CD4-positive, alpha-beta T cell (primary cell): ENCODE measurements around the gene IQCE. TPM values are rescaled to one million over a fixed set of nuclear protein-coding genes. Genes with fewer than 3 reads are reported as not detected.

Experiments
- ATAC-seq: fragments of 200-7000 bp; cut with Tn5 transposase; one replicate; pipeline ENCODE4 v1.10.0; 2022; ENCODE audit warnings: mild to moderate bottlenecking; ENCODE audit not compliant: poor library complexity
- CTCF ChIA-PET: fragments of 350-600 bp; sonication (Branson Sonifier 250); formaldehyde crosslinking; loops from one replicate; lab custom pipeline; 2021; ENCODE audit warnings: antibody characterized with exemption, inconsistent platforms; lab: Charles Lee
- POLR2A ChIA-PET: fragments of 350-600 bp; sonication (Branson Sonifier 250); formaldehyde crosslinking; loops from one replicate; lab custom pipeline; 2021; ENCODE audit warnings: antibody characterized with exemption, inconsistent platforms; lab: Charles Lee
- DNase-seq, 14 experiments: peaks; one replicate each; pipeline ENCODE4 v3.0.0-alpha.2; 2013 to 2020; ENCODE audit warnings: mixed read lengths in 2 of 14
- H3K27ac ChIP-seq, 2 donors: one replicate each; pipeline versions ENCODE4 v1.5.1 to v1.7.0; 2013; ENCODE audit warnings: low read length in 2 of 2, low read depth in 1 of 2, mild to moderate bottlenecking in 1 of 2
- H3K27me3 ChIP-seq, 2 experiments: 1 replicate in 1 of 2; 2 replicates in 1 of 2; pipeline versions ENCODE4 v1.6.1 to v1.7.0; 2013; ENCODE audit warnings: low read length in 2 of 2, control low read depth in 1 of 2, mild to moderate bottlenecking in 1 of 2, moderate library complexity in 1 of 2; ENCODE audit not compliant: insufficient read depth in 2 of 2, control insufficient read depth in 1 of 2
- H3K36me3 ChIP-seq: one replicate; pipeline ENCODE4 v1.6.1; 2013; ENCODE audit warnings: low read length, control low read depth; ENCODE audit not compliant: insufficient read depth
- H3K4me1 ChIP-seq: one replicate; pipeline ENCODE4 v1.6.1; 2013; ENCODE audit warnings: low read length, control low read depth; ENCODE audit not compliant: insufficient read depth
- H3K4me3 ChIP-seq: one replicate; pipeline ENCODE4 v1.5.1; 2013; ENCODE audit warnings: mild to moderate bottlenecking, low read length, moderate library complexity
- H3K9me3 ChIP-seq, 2 experiments: 1 replicate in 1 of 2; 2 replicates in 1 of 2; pipeline versions ENCODE4 v1.6.1 to v1.7.0; 2013; ENCODE audit warnings: low read length in 2 of 2, mild to moderate bottlenecking in 2 of 2, control low read depth in 1 of 2, moderate library complexity in 1 of 2; ENCODE audit not compliant: control insufficient read depth in 1 of 2, insufficient read depth in 1 of 2
- H3K27ac Mint-ChIP-seq: one replicate; pipeline ENCODE4 v1.8.0; 2020; ENCODE audit warnings: mixed read lengths
- H3K27me3 Mint-ChIP-seq: one replicate; pipeline ENCODE4 v1.8.0; 2021; ENCODE audit warnings: mixed read lengths
- H3K36me3 Mint-ChIP-seq: one replicate; pipeline ENCODE4 v1.8.0; 2021; ENCODE audit warnings: low read depth, mixed read lengths
- H3K4me1 Mint-ChIP-seq: one replicate; pipeline ENCODE4 v1.8.0; 2021; ENCODE audit warnings: low read depth, mixed read lengths
- H3K4me3 Mint-ChIP-seq: one replicate; pipeline ENCODE4 v1.8.0; 2020; ENCODE audit warnings: mild to moderate bottlenecking, mixed read lengths
- H3K9me3 Mint-ChIP-seq: one replicate; pipeline ENCODE4 v1.8.0; 2020; ENCODE audit warnings: mixed read lengths
- intact Hi-C, 2 experiments: fragments of 100-400 bp; cut with DNase I in 1 of 2; cut with micrococcal nuclease in 1 of 2; formaldehyde crosslinking; loops; one replicate each; pipeline versions ENCODE4 v1.15.1 to v1.9.0; 2023 to 2025; cut with DNase I, micrococcal nuclease
- total RNA-seq, 174 experiments: library from RNA in 2 of 174; stranded (reverse) in 2 of 174; gene quantifications; one replicate each; pipeline ENCODE4 v1.2.3 and lab custom pipeline; 2021 to 2026
- TF ChIP-seq, protein P1 (sequence below): fragments of 200-600 bp; IDR thresholded peaks from one replicate; pipeline ENCODE4 v1.8.0; 2022; ENCODE audit warnings: antibody characterized with exemption, mild to moderate bottlenecking

IQCE gene
- total RNA-seq, 2 experiments from 2014 or later = 4.3 to 5.6 TPM

DNA sequence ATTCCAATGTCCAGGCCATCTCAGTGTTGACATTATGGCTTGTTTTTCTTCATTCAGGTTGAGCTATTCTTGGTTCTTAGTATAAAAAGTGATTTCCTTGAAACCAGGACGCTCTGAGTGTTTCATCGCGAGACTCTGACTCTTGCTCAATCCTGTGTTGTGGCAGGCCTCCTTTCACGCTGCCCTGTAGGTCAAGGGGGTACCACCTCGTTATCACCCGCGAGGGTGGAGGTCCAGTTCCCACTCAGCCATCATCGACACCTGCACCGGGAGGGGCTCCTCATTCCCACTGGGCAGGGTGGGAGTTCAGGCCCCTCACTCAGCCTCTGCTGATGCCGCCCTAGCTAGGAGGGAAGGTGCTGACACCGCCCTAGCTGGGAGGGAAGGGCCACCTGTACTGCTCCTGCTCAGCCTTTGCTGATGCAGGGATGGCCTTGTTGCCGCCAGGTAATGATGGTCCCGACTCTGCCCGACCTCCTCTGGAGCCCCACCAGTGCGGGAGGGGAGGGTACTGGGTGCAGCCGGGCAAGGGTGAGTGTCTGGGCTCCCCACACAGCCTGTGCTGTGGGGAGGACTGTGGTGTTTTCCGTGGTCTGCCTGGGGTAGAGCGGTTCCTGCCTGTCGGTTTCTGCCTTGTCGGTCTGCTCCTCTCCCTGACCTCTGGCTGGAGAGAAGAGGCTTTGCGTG lies 16.4 kb downstream of the IQCE start:
- Mint-ChIP-seq H3K4me1 (no peaks in the 10 kb centered on the region), H3K4me3 (no peak overlapping the region), H3K27me3 (no peaks in the 10 kb centered on the region), H3K27ac (no peak overlapping the region), H3K36me3 (peaks cover 28% of the 10 kb centered on the region), H3K9me3 (no peaks in the 10 kb centered on the region)
- CTCF ChIA-PET = no interaction called here
- Histone ChIP-seq H3K4me1 (no peaks in the 10 kb centered on the region), H3K9me3 (no peaks in the 10 kb centered on the region), H3K27me3 (no peaks in the 10 kb centered on the region), H3K36me3 (peaks cover 16% of the 10 kb centered on the region), H3K27ac (no peak overlapping the region), H3K4me3 (no peak overlapping the region)
- DNase-seq = no peak
- ATAC-seq = no peak
- POLR2A ChIA-PET = no interaction called here
- intact Hi-C loops = no loop called here
- TF ChIP-seq, protein P1, sequence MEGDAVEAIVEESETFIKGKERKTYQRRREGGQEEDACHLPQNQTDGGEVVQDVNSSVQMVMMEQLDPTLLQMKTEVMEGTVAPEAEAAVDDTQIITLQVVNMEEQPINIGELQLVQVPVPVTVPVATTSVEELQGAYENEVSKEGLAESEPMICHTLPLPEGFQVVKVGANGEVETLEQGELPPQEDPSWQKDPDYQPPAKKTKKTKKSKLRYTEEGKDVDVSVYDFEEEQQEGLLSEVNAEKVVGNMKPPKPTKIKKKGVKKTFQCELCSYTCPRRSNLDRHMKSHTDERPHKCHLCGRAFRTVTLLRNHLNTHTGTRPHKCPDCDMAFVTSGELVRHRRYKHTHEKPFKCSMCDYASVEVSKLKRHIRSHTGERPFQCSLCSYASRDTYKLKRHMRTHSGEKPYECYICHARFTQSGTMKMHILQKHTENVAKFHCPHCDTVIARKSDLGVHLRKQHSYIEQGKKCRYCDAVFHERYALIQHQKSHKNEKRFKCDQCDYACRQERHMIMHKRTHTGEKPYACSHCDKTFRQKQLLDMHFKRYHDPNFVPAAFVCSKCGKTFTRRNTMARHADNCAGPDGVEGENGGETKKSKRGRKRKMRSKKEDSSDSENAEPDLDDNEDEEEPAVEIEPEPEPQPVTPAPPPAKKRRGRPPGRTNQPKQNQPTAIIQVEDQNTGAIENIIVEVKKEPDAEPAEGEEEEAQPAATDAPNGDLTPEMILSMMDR = no peak

DNA sequence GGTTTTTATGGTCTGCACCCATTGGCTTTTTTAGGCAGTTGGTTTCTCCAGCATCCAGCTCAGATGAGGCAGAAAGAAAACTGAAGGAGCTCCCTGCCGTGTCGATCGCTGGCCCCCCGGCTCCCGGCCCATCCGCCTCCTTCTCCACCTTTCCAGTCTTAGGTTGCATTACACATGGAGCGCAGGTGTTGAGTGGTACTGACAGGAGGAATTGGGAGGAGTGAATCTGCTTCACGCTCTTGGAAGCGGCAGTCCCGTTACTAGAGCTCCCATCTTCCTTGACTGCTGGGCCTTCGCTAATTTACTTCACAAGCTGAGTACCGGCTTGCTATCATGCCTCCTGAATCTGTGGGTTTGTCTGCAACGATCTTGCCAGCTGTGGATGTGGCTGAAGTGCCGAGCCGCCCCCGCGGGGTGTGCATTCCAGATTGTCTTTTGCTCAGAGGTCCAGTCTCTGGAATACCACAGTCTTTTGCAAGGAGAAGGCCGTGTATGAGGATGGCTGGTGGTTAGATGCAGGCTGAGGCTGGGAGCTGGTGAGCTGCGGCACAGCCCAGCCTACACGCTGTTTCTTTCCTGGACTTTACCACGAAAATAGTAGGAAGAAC lies 17.1 kb downstream of the IQCE start:
- Mint-ChIP-seq H3K9me3 (no peaks in the 10 kb centered on the region), H3K27me3 (no peaks in the 10 kb centered on the region), H3K4me3 (no peak overlapping the region), H3K27ac (no peak overlapping the region), H3K36me3 (peaks cover 28% of the 10 kb centered on the region), H3K4me1 (no peaks in the 10 kb centered on the region)
- no peaks in the 10 kb centered on the region for H3K9me3 ChIP-seq
- DNase-seq (no peak), ATAC-seq (no peak)
- ChIA-PET POLR2A (no interaction called here), CTCF (no interaction called here)
- H3K27me3 ChIP-seq = no peaks in the 10 kb centered on the region
- H3K27ac ChIP-seq = no peak overlapping the region
- TF ChIP-seq, protein P1 = no peak
- intact Hi-C loops = no loop called here
- H3K4me1 ChIP-seq = no peaks in the 10 kb centered on the region
- H3K36me3 ChIP-seq = peaks cover 16% of the 10 kb centered on the region
- H3K4me3 ChIP-seq = no peak overlapping the region

DNA sequence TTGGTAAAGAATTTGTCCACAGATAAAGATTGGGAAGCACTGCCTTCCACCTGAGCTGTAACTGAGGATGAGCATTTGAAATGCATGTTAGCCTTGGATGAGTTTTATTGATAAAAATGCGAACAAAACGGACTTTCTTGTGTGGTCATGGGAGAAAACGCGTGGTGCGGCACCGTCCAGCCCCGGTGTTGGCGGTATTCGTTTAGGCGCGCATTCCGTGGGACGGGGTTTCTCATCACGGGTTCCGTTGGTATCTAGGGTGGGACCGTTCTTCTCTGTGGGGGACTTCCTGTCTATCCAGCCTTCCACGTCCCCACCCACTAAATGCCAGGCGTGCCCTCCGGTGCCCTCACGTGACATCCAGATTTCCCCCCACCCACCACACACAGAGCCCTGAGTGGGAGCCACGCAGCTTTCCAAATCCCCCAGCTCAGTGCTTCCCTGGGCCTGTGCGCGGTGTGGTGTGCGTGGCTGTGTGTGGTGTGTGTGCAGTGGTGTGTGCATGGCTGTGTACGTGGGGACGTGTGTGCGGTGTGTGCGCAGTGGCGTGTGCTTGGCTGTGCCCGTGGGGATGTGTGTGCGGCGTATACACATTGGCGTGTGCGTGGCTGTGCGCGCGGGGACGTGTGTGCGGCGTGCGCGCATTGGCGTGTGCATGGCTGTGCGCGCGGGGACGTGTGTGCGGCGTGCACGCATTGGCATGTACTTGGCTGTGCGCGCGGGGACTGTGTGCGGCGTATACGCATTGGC lies 18.1 kb downstream of the IQCE start:
- Histone ChIP-seq H3K4me3 (no peak overlapping the region), H3K27ac (no peak overlapping the region), H3K9me3 (no peaks in the 10 kb centered on the region), H3K4me1 (no peaks in the 10 kb centered on the region), H3K27me3 (no peaks in the 10 kb centered on the region), H3K36me3 (peaks cover 10% of the 10 kb centered on the region)
- no peaks in the 10 kb centered on the region for H3K27me3 Mint-ChIP-seq
- no peaks in the 10 kb centered on the region for H3K9me3 Mint-ChIP-seq
- TF ChIP-seq, protein P1 = no peak
- intact Hi-C loops = no loop called here
- ChIA-PET POLR2A (no interaction called here), CTCF (no interaction called here)
- DNase-seq = no peak
- ATAC-seq = no peak
- no peaks in the 10 kb centered on the region for H3K4me1 Mint-ChIP-seq
- H3K4me3 Mint-ChIP-seq = no peak overlapping the region
- H3K27ac Mint-ChIP-seq = no peak overlapping the region
- peaks cover 28% of the 10 kb centered on the region for H3K36me3 Mint-ChIP-seq
